ENCODE results near the gene ACP5.

Gene ACP5

DNA sequence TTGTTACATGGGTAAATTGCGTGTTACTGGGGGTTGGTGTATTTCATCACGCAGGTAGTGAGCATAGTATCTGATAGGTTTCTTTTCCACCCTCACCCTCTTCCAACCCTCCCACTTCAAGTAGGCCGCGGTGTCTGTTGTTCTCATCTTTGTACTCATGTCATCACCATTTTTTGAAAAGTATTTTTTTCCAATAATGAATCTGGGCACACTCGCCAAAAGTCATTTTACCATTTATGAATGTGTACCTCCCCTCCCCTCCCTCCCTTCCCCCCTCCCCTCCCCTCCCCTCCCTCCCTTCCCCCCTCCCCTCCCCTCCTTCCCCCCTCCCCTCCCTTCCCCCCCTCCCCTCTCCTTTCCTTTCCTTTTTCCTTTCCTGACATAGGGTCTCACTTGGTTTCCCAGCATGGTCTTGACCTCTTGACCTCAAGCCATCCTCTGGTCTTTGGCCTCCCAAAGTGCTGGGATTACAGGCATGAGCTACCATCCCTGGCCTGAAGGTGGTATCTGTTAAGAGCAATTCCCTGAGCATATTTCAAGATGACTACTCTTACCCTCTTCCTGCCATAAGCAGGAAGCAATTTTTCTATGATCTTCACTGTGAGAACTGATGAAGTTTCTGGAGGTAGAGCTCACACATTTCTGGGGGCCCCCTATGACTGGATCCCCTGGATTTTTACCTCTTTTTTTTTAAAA, 35.5 kb upstream of the ACP5 start (continued):
- TF ChIP-seq, protein P1, sequence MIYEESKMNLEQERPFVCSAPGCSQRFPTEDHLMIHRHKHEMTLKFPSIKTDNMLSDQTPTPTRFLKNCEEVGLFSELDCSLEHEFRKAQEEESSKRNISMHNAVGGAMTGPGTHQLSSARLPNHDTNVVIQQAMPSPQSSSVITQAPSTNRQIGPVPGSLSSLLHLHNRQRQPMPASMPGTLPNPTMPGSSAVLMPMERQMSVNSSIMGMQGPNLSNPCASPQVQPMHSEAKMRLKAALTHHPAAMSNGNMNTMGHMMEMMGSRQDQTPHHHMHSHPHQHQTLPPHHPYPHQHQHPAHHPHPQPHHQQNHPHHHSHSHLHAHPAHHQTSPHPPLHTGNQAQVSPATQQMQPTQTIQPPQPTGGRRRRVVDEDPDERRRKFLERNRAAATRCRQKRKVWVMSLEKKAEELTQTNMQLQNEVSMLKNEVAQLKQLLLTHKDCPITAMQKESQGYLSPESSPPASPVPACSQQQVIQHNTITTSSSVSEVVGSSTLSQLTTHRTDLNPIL (CRISPR knock-in tag; IDR thresholded peaks at IDR 0.05; ENCODE audit: low read depth) = no peak
- TF ChIP-seq, protein P2, sequence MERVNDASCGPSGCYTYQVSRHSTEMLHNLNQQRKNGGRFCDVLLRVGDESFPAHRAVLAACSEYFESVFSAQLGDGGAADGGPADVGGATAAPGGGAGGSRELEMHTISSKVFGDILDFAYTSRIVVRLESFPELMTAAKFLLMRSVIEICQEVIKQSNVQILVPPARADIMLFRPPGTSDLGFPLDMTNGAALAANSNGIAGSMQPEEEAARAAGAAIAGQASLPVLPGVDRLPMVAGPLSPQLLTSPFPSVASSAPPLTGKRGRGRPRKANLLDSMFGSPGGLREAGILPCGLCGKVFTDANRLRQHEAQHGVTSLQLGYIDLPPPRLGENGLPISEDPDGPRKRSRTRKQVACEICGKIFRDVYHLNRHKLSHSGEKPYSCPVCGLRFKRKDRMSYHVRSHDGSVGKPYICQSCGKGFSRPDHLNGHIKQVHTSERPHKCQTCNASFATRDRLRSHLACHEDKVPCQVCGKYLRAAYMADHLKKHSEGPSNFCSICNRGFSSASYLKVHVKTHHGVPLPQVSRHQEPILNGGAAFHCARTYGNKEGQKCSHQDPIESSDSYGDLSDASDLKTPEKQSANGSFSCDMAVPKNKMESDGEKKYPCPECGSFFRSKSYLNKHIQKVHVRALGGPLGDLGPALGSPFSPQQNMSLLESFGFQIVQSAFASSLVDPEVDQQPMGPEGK (CRISPR knock-in tag; IDR thresholded peaks at IDR 0.05; ENCODE audit: borderline replicate concordance) = no peak
- TF ChIP-seq GLIS3 (CRISPR knock-in tag; IDR thresholded peaks at IDR 0.05) = no peak
- TF ChIP-seq TCF4 (CRISPR knock-in tag; IDR thresholded peaks at IDR 0.05; ENCODE audit: borderline replicate concordance) = no peak
- TF ChIP-seq BACH2 (CRISPR knock-in tag; IDR thresholded peaks at IDR 0.05; ENCODE audit: borderline replicate concordance) = no peak
- no peak for TF ChIP-seq OSR1 (CRISPR knock-in tag; IDR thresholded peaks at IDR 0.05)
- TF ChIP-seq ZFP3 (CRISPR knock-in tag; IDR thresholded peaks at IDR 0.05) = no peak

DNA sequence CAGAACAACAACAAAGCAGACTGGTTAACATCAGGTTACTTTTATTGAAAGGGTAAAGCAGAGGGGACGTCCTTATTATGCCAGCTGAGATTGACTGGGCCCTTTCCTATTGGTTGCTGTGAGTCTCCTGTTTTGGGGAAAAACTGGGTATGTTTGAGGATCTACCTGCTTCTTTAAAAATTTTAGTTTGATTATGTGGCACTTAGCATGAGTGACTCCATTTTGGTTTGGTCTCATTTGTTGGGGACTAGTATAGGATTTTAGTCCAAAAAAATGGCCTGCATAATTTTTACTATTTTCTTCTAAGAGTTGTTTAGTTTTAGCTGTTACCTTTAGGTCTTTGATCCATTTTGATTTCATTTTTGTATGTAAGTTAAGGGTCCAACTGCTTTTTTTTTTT, 34.3 kb upstream of the ACP5 start:
- TF ChIP-seq ZFP30 (CRISPR knock-in tag; IDR thresholded peaks at IDR 0.05) (no peak), ESRRG (CRISPR knock-in tag; IDR thresholded peaks at IDR 0.05) (no peak), ARNTL (CRISPR knock-in tag; IDR thresholded peaks at IDR 0.05; ENCODE audit: borderline replicate concordance, low read depth) (no peak), OSR1 (CRISPR knock-in tag; IDR thresholded peaks at IDR 0.05) (no peak), ZC3H10 (CRISPR knock-in tag; IDR thresholded peaks at IDR 0.05) (no peak), PPARA (CRISPR knock-in tag; IDR thresholded peaks at IDR 0.05; ENCODE audit: borderline replicate concordance) (no peak)
- TF ChIP-seq, protein P3, sequence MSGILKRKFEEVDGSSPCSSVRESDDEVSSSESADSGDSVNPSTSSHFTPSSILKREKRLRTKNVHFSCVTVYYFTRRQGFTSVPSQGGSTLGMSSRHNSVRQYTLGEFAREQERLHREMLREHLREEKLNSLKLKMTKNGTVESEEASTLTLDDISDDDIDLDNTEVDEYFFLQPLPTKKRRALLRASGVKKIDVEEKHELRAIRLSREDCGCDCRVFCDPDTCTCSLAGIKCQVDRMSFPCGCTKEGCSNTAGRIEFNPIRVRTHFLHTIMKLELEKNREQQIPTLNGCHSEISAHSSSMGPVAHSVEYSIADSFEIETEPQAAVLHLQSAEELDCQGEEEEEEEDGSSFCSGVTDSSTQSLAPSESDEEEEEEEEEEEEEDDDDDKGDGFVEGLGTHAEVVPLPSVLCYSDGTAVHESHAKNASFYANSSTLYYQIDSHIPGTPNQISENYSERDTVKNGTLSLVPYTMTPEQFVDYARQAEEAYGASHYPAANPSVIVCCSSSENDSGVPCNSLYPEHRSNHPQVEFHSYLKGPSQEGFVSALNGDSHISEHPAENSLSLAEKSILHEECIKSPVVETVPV (CRISPR knock-in tag; IDR thresholded peaks at IDR 0.05) = no peak
- TF ChIP-seq, protein P4, sequence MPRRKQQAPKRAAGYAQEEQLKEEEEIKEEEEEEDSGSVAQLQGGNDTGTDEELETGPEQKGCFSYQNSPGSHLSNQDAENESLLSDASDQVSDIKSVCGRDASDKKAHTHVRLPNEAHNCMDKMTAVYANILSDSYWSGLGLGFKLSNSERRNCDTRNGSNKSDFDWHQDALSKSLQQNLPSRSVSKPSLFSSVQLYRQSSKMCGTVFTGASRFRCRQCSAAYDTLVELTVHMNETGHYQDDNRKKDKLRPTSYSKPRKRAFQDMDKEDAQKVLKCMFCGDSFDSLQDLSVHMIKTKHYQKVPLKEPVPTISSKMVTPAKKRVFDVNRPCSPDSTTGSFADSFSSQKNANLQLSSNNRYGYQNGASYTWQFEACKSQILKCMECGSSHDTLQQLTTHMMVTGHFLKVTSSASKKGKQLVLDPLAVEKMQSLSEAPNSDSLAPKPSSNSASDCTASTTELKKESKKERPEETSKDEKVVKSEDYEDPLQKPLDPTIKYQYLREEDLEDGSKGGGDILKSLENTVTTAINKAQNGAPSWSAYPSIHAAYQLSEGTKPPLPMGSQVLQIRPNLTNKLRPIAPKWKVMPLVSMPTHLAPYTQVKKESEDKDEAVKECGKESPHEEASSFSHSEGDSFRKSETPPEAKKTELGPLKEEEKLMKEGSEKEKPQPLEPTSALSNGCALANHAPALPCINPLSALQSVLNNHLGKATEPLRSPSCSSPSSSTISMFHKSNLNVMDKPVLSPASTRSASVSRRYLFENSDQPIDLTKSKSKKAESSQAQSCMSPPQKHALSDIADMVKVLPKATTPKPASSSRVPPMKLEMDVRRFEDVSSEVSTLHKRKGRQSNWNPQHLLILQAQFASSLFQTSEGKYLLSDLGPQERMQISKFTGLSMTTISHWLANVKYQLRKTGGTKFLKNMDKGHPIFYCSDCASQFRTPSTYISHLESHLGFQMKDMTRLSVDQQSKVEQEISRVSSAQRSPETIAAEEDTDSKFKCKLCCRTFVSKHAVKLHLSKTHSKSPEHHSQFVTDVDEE (CRISPR knock-in tag; IDR thresholded peaks at IDR 0.05) = no peak
- ATAC-seq = no peak

DNA sequence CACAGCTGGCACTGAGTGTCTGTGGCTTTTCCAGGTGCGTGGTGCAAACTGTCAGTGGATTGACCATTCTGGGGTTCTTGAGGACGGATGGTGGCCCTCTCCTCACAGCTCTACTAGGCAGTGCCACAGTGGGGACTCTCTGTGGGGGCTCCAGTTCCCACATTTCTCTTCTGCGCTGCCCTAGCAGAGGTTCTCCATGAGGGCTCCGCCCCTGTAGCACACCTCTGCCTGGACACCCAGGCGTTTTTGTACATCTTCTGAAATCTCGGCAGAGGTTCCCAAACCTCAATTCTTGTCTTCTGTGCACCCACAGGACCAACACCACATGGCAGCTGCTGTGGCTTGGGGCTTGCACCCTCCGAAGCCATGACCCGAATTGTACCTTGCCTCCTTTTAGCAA, 29.0 kb upstream of the ACP5 start:
- no peak for ATAC-seq
- no peak for TF ChIP-seq TOX (CRISPR knock-in tag; IDR thresholded peaks at IDR 0.05; ENCODE audit: borderline replicate concordance)
- no peak for TF ChIP-seq PPARA (CRISPR knock-in tag; IDR thresholded peaks at IDR 0.05; ENCODE audit: borderline replicate concordance)
- no peak for TF ChIP-seq OSR1 (CRISPR knock-in tag; IDR thresholded peaks at IDR 0.05)
- no peak for TF ChIP-seq ISL1 (CRISPR knock-in tag; IDR thresholded peaks at IDR 0.05)
- TF ChIP-seq CSDC2 (CRISPR knock-in tag; IDR thresholded peaks at IDR 0.05) = no peak
- TF ChIP-seq ESRRG (CRISPR knock-in tag; IDR thresholded peaks at IDR 0.05) = no peak
- TF ChIP-seq ZNF565 (CRISPR knock-in tag; conservative IDR thresholded peaks at IDR 0.05; ENCODE audit: low read depth) = no peak
- TF ChIP-seq ZNF70 (CRISPR knock-in tag; IDR thresholded peaks at IDR 0.05) = no peak
- TF ChIP-seq, protein P1 (CRISPR knock-in tag; IDR thresholded peaks at IDR 0.05; ENCODE audit: low read depth) = no peak
- TF ChIP-seq, protein P2 (CRISPR knock-in tag; IDR thresholded peaks at IDR 0.05; ENCODE audit: borderline replicate concordance) = no peak
- TF ChIP-seq RARB (CRISPR knock-in tag; IDR thresholded peaks at IDR 0.05) = no peak
- TF ChIP-seq, protein P4 (CRISPR knock-in tag; IDR thresholded peaks at IDR 0.05) = no peak
- TF ChIP-seq, protein P5, sequence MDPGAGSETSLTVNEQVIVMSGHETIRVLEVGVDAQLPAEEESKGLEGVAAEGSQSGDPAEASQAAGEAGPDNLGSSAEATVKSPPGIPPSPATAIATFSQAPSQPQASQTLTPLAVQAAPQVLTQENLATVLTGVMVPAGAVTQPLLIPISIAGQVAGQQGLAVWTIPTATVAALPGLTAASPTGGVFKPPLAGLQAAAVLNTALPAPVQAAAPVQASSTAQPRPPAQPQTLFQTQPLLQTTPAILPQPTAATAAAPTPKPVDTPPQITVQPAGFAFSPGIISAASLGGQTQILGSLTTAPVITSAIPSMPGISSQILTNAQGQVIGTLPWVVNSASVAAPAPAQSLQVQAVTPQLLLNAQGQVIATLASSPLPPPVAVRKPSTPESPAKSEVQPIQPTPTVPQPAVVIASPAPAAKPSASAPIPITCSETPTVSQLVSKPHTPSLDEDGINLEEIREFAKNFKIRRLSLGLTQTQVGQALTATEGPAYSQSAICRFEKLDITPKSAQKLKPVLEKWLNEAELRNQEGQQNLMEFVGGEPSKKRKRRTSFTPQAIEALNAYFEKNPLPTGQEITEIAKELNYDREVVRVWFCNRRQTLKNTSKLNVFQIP (CRISPR knock-in tag; IDR thresholded peaks at IDR 0.05; ENCODE audit: borderline replicate concordance, low read depth) = no peak
- TF ChIP-seq TCF4 (CRISPR knock-in tag; IDR thresholded peaks at IDR 0.05; ENCODE audit: borderline replicate concordance) = no peak
- TF ChIP-seq ZC3H10 (CRISPR knock-in tag; IDR thresholded peaks at IDR 0.05) = no peak

All from SK-N-SH treated with all-trans-retinoic acid at 6 μM for 48 hours (cell line).